NCI-H774 (cell line): Measurements from ENCODE around the gene TTLL5.

Experiments used
- DNase-seq: peaks from one replicate; lab custom pipeline; 2025; lab: John Stamatoyannopoulos, UW

Gene TTLL5

GRCh38 chr14:75967866-75968265, 306.8 kb downstream of the TTLL5 start:
- no peak for DNase-seq

GRCh38 chr14:75968456-75968855, 307.4 kb downstream of the TTLL5 start:
- DNase-seq = no peak

DNA sequence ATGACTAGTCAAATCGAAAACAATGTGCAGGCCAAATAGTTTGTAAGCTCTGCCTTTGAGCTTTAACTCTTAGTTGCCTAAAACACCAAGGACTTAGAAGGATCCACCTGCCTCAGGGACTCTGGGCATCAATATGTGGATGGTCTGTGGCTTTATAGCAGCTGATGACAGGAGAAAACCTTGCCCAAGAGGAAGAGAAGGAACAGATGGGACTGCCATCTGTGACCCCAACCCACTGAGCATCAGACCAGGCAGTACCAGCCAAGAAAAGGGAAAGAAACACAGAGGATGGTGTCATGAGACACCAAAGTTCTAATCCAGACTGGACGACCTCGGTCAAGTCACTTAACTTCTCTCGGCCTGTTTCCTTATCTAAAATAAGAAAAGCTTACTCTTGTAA, 308.1 kb downstream of the TTLL5 start:
- no peak for DNase-seq

DNA sequence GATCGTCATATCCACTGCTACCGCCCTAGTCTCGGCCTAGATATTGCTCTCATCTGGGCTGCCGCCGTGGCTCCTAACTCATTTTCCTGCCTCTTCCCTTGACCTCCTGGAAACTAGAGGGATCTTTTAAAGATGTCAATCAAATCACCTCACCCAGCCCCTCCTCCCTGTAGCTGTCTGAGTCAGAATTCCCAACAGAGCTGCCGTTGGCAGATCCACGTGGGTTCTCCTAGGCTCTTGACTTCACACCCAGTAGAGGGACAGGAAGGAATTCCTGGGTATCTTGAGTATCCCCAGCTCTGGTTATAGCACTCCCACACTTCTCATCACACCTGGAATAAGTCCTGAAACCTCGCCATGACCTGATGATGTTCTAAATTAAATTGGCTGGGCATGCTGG, 308.8 kb downstream of the TTLL5 start:
- DNase-seq = no peak

- DNase-seq = no peak
These were observed 309.9 kb downstream of the TTLL5 start for GRCh38 chr14:75970989-75971388.

GRCh38 chr14:75971509-75971908, 310.5 kb downstream of the TTLL5 start:
- no peak for DNase-seq

DNA sequence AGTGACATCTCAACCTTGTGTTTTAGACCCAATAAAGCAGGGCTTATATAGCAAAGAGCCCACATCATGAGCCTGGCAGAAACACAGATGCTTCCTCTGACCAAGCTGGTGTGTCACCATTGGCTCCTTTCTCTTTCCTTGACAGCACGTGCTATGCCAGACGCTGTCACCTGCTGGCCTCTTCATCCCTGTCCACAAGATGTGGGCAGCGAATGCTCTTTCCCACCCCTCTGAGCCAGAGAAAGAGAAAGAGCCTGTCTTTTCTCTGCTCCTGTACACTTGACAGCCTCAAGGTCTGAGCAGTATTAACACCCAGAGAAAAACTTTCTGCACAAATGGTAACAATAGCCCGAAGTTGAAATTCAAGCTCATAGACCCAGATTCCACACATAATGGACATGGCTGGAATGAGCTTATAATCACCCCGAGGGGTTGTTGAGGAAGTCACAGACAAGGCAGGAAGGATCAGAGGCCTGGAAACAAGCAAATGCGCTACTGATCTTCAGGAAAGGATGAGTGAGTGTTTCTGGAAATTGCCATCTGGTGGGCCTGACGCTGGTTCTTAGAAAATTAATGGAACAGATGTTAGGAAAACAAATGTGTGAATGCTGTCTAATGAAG, 311.9 kb downstream of the TTLL5 start:
- DNase-seq = no peak

DNA sequence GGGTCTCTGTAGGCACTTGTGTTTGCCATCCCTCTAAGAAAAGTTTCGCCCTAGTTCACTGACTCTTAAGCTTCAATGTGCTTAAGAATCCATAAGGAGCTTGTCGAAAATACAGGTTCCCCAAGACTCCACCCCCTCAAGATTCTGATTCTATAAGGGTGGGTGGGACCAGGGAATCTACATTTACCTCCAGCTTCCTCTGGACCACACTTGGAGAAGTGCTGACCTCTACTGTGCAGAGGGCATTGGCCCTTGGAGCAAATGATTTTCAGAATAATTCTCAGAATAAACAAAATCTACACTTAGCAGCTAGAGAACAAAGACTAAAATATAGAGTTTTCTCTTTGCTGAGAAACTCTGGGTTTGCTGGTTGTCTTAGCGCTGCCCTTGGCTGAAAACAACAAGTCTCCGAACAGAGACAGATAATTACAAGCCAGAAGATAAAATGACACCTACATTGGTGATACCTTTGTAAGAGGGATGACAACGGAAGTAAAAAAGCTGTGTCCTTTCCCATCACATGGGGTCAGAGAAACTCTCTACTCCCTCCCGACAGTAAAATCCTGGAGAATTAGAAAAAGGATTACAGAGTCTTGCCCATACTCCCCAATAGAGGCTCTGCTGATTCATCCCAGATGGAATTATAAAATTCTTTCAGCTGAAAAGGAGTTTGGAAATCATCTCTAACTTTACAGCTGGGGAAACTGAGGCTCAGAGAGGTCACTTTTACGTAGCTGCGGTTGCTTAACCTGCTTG, 316.0 kb downstream of the TTLL5 start:
- no peak for DNase-seq

- DNase-seq = no peak
These were observed 316.5 kb downstream of the TTLL5 start for GRCh38 chr14:75977582-75977943.

GRCh38 chr14:75978249-75978731, 317.2 kb downstream of the TTLL5 start:
- DNase-seq = no peak

- no peak for DNase-seq
These were observed 318.1 kb downstream of the TTLL5 start for GRCh38 chr14:75979071-75979571.

- DNase-seq = no peak
These were observed 318.9 kb downstream of the TTLL5 start for GRCh38 chr14:75979648-75980565.

GRCh38 chr14:75980856-75981255, 319.8 kb downstream of the TTLL5 start:
- DNase-seq = no peak

GRCh38 chr14:75981426-75982265, 320.6 kb downstream of the TTLL5 start, which contains the start of gene TGFB3:
TGFB3 (minus strand) TSS chr14:75981995; CDS start chr14:75980893, 1,102 bp downstream.
- DNase-seq = no peak

DNA sequence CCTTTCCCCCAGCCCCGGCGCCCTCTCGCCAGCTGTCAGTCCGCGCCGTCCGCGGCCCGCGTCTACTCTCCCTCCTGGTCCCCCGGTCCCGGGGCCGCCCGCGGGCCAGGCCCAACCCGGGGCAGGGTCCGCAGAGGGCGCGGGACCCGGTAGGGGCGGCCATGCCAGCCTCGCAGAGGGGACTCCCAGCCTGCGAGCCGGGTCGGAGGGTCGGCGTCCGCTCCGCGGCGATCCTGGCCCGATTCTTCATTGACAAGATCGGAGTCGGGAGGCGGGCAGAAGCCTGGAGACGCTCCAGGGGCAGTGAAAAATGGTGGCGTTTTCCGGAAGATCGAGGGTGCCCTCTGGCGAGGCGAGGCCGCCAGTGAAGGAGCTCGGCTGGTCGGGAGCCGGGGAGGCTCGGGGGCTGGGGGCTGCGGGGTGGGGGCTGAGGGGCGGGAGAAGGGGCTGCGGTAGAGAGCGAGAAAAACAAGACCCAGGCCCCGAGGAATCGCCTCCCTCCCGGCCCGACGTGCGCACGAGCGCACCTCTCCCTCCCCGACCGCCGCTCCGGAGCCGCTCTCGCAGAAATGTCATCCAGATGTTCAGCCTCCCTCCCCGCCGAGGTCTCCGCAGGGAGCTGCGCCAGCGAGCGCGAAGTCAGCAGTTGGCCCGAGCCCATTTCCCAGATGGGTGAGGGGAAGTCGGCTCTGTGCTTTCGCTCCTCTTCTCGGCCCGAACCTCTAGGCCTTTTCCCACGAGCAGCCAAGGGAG, 321.4 kb downstream of the TTLL5 start:
- DNase-seq = peak; percentile 28

GRCh38 chr14:75983019-75983358, 321.9 kb downstream of the TTLL5 start:
- no peak for DNase-seq

GRCh38 chr14:75984674-75985073, 323.6 kb downstream of the TTLL5 start:
- DNase-seq = no peak

GRCh38 chr14:75985618-75986438, 324.8 kb downstream of the TTLL5 start, which contains the start of gene IFT43:
IFT43 (plus strand) TSS chr14:75985763; CDS start chr14:75985787, 24 bp downstream.
- peak; percentile 38 for DNase-seq

GRCh38 chr14:75986439-75986765, 325.4 kb downstream of the TTLL5 start:
- no peak for DNase-seq
